Forelimb muscle (tissue), 1 donor: ENCODE measurements around the gene NDUFS7. TPM values are rescaled to one million over a fixed set of nuclear protein-coding genes. Genes with fewer than 3 reads are reported as not detected.

ENCODE experiments used
- DNase-seq: peaks from one replicate; pipeline ENCODE4 v3.0.0-alpha.2; 2013; ENCODE audit warnings: low read depth
- polyA plus RNA-seq: library from polyadenylated mRNA; unstranded; fragments of 120-200 nt; gene quantifications from one replicate; pipeline ENCODE4 v1.2.1, GENCODE V29; 2013; ENCODE audit not compliant: insufficient read length

The NDUFS7 gene
- polyA plus RNA-seq, 1 donor: 88.5 TPM

DNA sequence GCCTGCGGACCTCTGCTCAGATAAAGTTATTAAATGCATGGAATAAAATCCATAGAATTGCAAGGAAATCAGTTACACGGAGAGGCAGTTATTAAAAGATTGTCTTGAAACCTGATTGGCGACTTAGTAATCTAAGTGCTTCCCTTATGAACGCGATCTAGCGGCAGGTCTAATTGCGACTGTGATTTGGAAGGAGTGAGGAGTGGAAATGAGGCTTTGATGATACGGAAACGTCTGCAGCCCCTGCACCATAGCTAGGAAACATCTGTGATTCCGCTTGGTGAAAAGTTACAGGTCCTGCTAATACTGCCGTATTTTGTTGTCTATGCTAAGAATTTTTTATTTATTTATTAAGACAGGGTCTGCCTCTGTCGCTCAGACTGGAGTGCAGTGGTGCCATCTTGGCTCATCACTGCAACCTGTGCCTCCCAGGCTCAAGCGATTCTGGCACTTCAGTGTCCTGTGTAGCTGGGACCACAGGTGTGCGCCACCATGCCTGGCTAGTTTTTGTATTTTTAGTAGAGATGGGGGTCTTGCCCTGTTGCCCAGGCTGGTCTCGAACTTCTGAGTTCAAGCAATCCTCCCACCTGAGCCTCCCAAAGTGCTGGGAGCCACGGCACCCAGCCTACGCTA lies 887 bp downstream of the NDUFS7 start:
- DNase-seq: no peak

- no peak for DNase-seq
Observed at GRCh38 chr19:1385816-1386215, 2.1 kb downstream of the NDUFS7 start.

DNA sequence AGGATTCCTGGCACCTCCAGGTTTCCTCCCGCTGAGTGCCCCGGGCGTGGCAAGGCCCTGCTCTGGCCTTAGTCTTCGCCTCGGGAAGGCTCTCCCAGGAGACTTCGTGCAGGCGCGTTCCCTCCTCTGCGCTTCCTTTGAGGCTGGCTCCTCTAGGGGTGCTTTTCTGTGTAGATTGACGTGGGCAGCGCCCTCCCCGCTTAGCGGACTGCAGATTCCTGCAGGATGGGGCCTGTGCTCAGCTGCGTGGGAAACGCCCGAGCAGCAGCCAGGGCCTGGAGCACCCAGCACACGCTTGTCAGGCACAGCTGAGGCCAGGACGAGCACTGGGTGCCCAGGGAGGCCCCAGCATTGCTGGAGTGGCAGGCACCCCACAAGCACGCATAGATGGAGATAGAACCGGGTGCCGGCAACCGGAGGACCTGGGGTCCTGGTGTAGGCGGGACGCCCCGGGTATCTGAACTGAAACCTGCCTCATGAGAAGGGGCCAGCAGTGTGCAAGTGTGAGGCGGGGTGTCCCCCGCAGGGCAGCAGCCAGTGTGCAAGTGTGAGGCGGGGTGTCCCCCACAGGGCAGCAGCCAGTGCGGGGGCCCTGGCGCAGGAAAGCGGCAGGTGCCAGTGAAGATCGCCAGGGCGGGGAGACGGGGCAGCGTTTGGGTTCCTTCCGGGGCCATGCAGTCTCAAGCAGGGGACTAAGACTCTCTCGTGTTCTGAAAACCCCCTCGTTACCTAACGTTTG lies 3.4 kb downstream of the NDUFS7 start:
- DNase-seq: no peak

- DNase-seq: no peak
Observed at GRCh38 chr19:1387684-1388636, 4.3 kb downstream of the NDUFS7 start.

DNA sequence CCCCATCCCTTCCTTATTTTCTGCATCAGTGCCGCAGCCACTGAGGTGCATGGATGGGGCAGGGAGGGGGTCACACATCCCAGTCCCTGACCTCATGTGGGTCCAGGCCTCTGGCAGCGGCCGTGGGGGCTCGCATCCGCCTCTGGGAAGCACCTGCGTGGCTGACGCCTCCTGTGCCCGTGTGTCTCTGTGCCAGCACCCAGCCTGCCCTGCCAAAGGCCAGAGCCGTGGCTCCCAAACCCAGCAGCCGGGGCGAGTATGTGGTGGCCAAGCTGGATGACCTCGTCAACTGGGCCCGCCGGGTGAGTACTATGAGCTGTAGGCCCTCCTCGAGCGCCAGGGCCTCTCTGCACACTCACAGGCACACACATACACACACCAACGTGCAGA lies 4.9 kb downstream of the NDUFS7 start:
- DNase-seq: no peak

DNA sequence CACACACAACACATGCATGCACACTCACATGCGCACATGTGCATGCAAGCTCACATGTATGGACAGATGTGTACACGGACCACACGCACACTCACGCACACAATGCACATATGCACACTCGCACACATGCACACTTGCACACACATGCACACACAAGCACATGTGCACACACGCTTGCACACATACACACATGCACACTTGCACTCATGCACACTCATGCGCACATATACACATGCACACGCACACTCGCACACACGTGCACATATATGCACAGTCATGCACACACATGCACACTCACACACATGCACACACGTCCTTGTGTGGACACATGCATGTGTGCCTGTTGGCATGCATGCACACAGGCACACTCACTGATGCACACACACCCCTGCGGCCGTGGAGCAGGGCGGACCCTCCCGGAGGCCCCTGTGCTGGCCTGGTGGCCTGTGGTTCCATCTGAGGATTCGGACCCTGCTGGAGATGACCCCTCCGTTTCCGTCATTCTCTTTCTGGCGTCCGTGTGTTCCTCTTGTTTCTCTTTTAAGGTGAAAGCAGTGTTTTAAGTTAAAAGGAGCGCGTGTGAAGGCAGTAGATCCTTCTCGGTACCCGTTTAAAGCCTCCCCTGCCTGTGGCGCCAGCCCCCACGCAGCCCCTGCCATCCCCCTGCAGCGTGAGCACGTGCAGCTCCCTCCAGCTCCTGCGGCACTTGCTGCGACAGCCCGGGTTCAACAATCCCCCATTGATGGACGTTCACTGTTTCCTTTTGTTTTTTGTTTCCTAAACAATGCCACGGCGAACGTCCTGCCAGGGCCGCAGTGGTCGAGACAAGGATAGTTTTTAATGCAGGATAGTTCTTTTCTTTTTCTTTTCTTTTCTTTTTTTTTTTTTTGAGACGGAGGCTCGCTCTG lies 5.6 kb downstream of the NDUFS7 start:
- no peak for DNase-seq

- no peak for DNase-seq
Observed at GRCh38 chr19:1390890-1391423, 7.2 kb downstream of the NDUFS7 start.

GRCh38 chr19:1392407-1392806 lies 8.7 kb downstream of the NDUFS7 start:
- no peak for DNase-seq

DNA sequence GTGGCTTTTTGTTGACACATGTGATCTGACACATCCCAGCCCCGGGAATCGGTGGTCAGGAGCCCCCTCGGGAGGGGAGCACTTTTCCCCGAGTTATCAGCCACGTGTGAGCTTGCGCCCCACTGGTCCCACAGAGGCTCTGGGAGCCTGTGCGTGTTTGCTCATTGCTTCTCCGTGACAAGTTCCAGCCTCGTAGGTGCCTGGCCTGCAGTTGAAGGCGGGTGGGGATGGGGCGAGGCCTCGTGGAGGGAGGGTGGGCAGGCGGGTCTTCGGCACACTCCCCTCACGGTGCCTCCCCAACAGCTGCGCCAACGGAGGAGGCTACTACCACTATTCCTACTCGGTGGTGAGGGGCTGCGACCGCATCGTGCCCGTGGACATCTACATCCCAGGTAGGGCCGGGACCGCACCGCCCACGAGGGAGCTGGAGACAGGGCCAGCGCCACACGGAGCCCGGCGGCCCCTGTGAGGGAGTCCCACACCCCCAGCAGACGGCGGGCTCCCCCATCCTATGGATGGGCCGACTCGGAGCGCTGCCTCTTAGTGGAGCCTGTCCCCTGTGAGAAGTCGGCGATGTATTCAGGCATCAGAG lies 9.3 kb downstream of the NDUFS7 start:
- no peak for DNase-seq

- no peak for DNase-seq
Observed at GRCh38 chr19:1393841-1394240, 10.1 kb downstream of the NDUFS7 start.

DNA sequence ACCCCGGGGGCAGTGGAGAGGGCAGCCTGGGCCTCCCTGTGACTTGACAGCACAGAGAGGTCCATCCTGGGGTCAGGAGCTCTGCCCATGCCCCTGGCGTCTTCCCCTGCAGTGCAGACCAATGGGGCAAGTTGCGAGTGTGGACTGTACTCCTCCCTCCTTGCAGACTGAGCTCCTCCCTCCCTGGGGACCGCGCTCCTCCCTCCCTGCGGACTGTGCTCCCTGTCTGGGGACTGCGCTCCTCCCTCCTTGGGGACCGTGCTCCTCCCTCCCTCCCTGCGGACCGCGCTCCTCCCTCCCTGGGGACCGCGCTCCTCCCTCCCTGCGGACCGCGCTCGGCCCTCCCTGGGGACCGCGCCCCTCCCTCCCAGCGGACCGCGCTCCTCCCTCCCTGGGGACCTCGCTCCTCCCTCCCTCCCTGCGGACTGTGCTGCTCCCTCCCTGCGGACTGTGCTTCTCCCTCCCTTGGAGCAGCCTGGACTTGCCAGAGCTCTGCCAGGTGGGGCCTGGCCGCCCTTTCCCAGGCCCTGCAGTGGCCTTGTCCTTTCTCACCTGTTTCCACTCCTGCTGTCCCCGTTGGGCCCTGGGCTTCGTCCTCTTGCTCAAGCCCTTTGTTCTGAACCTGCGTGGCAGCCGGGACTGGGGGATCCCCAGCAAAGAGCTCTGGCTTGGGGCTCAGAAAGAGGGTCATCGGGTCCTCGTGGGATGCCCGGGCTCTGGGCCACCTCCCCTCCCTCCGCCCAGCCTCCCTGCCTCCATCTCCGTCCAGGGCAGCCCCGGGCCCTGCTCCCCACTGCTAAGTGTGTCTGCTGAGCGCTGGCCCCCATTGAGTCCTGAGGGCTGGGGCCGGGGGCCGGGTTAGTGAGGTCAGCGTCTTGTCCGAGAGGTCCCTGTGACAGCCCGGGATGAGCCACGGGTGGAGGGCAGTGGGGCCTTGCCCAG lies 10.8 kb downstream of the NDUFS7 start:
- DNase-seq: no peak

- DNase-seq: no peak
Observed at GRCh38 chr19:1395194-1396018, 11.7 kb downstream of the NDUFS7 start.

GRCh38 chr19:1396019-1396767 lies 12.5 kb downstream of the NDUFS7 start:
- DNase-seq: no peak

DNA sequence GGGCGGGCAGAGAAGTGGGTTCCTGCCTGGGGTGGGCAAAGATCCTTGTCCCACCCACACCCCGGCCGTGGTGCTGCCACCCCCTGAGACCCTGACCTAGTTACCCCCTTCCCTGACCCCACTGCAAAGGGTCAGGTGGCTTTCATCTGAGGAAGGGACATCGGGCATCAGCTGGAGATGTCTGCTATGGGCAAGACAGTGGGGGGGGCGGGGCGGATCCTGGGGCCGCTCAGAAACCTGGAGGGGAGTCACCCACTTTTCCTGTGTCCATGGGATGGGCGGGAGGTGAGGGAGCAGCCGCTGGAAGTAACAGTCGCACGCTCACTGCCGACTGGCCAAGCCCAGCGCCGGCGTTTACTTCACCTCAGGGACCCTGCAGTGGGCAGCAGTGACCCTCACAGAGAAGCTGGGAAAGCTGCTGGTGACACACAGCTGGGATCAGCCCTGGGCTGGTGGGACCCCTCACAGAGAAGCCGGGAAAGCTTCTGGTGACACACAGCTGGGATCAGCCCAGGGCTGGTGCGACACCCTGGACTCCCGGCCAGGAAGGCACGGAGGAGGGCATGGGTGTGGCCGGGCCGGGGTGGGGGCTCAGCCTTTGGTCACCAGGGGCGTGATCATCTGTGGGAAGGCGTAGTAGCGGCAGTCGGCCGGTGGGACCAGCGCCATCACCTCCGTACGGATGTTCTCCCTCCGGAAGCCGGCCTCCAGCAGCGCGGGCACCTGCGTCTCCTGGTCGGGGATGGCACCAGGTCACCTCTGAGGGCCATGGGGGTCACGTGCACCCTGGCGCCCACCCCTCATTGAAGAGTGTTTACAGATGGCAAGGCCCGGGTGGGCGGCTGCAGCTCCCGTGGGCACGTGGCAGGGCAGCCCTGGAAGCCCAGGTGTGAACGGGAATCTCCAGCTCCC lies 13.3 kb downstream of the NDUFS7 start:
- no peak for DNase-seq

- no peak for DNase-seq
Observed at GRCh38 chr19:1397838-1398237, 14.1 kb downstream of the NDUFS7 start.

DNA sequence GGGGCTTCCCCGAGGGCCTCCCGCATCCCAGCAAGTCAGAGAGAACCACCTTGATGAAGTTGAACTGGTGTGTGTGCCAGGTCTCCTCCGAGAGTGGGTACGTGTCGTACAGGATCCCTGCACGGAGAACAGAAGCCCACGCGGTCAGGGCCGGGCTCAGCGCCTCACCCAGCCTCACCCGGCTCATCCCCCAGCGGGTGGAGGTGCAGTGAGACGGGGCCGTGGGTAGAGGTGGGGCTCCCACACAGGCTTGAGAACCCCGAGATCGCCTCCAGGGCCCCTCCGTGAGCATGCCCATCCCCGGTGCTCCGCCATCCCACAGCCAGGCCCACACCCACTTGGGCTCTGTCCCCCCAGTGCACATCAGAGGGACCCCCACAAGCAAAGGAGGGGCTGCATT lies 15.4 kb downstream of the NDUFS7 start:
- no peak for DNase-seq

- DNase-seq: no peak
Observed at GRCh38 chr19:1399745-1400144, 16.0 kb downstream of the NDUFS7 start.
